Subcutaneous adipose tissue (tissue), 4 donors: Measurements from ENCODE around the gene LRRC3. TPM values are rescaled to one million over a fixed set of nuclear protein-coding genes. Genes with fewer than 3 reads are reported as not detected.

Experiments used
- total RNA-seq, 4 donors: library from RNA; depleted of rRNA; stranded (reverse); fragments of >200 nt; gene quantifications; one replicate each; pipeline ENCODE4 v1.1.0, GENCODE V29; 2016
- TF ChIP-seq, protein P1 (sequence below): fragments of 450-650 bp; IDR thresholded peaks from one replicate; pipeline ENCODE4 v1.5.1; 2016; ENCODE audit warnings: low read depth, mild to moderate bottlenecking, control low read depth, antibody characterized with exemption, moderate library complexity

The LRRC3 gene
- total RNA-seq, 4 donors from 2014 or later = 0.98 to 4.2 (median 3.0) TPM

GRCh38 chr21:44485254-44485793 is 30.0 kb downstream of the LRRC3 start:
- TF ChIP-seq, protein P1, sequence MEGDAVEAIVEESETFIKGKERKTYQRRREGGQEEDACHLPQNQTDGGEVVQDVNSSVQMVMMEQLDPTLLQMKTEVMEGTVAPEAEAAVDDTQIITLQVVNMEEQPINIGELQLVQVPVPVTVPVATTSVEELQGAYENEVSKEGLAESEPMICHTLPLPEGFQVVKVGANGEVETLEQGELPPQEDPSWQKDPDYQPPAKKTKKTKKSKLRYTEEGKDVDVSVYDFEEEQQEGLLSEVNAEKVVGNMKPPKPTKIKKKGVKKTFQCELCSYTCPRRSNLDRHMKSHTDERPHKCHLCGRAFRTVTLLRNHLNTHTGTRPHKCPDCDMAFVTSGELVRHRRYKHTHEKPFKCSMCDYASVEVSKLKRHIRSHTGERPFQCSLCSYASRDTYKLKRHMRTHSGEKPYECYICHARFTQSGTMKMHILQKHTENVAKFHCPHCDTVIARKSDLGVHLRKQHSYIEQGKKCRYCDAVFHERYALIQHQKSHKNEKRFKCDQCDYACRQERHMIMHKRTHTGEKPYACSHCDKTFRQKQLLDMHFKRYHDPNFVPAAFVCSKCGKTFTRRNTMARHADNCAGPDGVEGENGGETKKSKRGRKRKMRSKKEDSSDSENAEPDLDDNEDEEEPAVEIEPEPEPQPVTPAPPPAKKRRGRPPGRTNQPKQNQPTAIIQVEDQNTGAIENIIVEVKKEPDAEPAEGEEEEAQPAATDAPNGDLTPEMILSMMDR = no peak

- TF ChIP-seq, protein P1 = no peak
These were observed 30.5 kb downstream of the LRRC3 start for GRCh38 chr21:44485796-44486195.

DNA sequence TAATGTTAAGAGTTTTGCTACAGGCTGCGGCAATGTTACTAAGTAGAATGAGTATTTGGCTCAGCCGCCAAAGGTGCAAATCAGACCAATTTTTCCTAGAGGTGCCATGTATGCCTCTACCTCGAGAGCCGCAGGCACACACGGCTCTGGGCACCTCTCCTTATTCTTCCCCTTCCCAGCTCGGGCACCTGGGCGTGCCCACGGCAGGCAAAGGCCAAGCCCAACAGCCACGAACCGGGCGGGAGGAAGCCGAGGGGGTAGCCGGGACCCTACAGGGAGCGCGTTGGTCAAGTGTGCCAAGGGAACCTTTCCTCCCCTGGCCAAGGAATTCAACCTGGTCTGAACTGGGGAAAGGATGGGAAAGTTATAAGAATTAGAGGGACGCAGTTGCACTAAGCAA is 31.0 kb downstream of the LRRC3 start:
- TF ChIP-seq, protein P1 = no peak

DNA sequence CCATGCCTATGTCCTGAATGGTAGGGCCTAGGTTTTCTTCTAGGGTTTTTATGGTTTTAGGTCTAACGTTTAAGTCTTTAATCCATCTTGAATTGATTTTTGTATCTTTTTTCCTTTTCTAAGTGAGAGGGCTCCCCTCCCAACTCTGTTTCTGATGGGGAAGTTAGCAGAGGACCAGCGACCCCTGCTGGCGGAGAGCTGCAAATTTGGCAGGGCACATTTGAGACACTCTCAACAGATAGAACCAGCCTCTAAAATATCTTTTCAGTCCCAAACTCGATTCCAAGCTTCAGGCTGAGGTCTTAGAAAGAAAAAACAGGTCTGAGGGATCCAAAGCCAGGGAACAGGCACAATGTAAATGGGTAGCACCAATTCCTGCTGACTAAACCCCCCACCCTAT is 32.5 kb downstream of the LRRC3 start:
- TF ChIP-seq, protein P1 = no peak

DNA sequence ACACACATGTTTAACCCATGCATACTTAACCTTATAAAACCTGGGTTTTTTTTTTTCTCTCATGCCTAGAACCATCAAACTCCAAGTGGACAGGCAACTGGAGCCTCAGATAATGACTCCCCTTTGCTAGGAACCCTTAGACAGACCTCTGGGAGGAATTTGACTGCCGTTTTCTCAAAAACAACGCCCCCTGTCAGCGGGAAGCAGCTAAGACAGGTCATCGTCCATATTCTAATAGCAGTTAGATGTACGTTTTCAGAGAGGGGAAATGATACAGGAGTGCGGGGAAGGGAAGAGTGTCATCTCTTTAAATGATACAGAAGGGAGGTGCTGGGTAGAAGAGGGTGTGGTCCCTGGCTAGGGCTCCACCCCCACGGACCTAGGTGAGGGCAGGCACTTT is 34.7 kb downstream of the LRRC3 start:
- TF ChIP-seq, protein P1 = no peak

DNA sequence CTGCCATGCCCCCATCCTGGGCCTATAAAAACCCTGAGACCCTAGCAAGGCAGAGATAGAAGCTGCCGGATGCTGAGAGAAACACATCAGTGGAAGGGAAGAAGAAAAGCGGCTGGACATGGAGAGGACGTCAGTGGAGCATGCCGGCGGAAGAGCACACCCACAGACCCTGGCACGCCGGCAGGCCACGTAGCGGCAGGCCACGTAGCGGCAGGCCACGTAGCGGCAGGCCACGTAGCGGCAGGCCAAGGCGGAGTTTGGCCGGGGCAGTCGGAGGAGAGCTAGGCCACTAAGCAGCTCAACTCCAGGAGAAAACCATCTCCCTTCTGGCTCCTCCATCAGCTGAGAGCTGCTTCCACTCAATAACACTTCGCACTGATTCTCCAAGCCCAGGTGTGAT is 35.1 kb downstream of the LRRC3 start:
- TF ChIP-seq, protein P1 = no peak

- TF ChIP-seq, protein P1 = no peak
These were observed 35.5 kb downstream of the LRRC3 start for GRCh38 chr21:44490816-44491215.
